NCI-H1694 treated with DMSO at 0.1 percent for 48 hours (cell line): ENCODE results near the gene DCAF6.

Experiments
- DNase-seq: peaks from one replicate; lab custom pipeline; 2025; lab: John Stamatoyannopoulos, UW

DCAF6 gene

DNA sequence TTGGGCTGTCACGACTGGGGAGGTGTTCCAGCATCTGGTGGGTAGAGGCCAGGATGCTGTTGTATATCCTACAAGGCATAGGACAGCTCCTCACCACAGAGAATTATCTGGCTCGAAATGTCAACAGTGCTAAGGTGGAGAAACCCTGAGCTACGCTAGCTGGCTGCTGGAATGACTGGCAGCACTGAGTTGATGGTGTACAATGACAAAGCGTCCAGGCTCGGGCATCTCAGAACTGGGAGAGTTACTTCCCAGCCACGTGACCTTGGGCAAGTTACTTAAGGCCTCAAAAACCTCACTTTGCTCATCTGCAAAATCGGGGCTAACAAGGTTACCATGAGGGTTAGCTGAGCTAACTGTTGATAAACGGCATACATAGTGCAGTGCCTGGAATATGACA, 164.9 kb downstream of the DCAF6 start:
- no peak for DNase-seq

- DNase-seq = no peak
These were observed 166.0 kb downstream of the DCAF6 start for GRCh38 chr1:168102487-168102886.

GRCh38 chr1:168104535-168104934, 168.1 kb downstream of the DCAF6 start:
- no peak for DNase-seq

GRCh38 chr1:168105846-168106245, 169.4 kb downstream of the DCAF6 start:
- DNase-seq = no peak

- no peak for DNase-seq
These were observed 169.8 kb downstream of the DCAF6 start for GRCh38 chr1:168106274-168106673.

DNA sequence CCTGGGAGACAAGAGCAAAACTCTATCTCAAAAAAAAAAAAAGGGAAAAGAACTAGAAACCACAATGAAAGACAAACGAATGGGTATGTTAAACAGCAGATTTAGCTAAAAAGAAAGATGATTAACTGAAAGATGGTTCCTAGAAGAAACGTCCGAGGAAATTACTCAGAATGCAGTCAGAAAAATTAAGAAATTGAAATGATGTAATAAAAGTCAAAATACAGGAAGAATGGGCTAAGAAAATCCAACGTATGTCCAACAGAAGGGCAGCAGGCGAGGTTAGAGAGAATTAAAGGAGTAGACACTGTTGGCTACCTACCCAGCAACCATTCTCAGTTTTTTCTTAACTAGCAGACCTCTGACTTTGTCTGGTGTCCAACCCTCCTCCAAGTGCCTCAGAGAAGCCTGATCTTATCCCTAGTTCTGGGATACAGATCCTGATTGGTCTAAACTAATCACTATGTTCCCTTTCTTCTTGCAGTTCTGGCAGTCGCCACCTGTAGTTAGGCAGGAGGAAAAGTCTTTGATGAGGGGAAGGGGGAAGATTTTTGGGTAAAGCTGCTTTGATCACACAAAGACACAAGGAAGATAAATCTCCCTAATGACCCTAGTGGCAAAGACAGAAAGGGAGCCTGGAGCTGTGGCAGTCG, 174.5 kb downstream of the DCAF6 start:
- DNase-seq = no peak

GRCh38 chr1:168112673-168113305, 176.3 kb downstream of the DCAF6 start:
- DNase-seq = peak; percentile 28

GRCh38 chr1:168114845-168115244, 178.4 kb downstream of the DCAF6 start:
- DNase-seq = peak; percentile 45

- DNase-seq = no peak
These were observed 179.9 kb downstream of the DCAF6 start for GRCh38 chr1:168116327-168116799.

DNA sequence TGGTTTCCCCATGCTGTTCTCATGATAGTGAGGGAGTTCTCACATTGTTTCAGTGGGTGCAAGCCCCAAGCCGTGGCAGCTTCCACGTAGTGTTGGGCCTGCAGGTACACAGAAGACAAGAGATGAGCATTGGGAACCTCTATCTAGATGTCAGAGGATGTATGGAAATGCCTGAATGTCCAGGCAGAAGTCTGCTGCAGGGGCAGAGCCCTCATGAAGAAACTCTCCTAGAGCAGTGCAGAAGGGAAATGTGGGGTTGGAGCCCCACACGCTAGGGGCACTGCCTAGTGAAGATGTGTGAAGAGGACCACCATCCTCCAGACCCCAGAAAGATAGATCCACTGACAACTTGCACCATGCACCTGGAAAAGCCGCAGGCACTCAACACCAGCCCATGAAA, 183.3 kb downstream of the DCAF6 start:
- no peak for DNase-seq

DNA sequence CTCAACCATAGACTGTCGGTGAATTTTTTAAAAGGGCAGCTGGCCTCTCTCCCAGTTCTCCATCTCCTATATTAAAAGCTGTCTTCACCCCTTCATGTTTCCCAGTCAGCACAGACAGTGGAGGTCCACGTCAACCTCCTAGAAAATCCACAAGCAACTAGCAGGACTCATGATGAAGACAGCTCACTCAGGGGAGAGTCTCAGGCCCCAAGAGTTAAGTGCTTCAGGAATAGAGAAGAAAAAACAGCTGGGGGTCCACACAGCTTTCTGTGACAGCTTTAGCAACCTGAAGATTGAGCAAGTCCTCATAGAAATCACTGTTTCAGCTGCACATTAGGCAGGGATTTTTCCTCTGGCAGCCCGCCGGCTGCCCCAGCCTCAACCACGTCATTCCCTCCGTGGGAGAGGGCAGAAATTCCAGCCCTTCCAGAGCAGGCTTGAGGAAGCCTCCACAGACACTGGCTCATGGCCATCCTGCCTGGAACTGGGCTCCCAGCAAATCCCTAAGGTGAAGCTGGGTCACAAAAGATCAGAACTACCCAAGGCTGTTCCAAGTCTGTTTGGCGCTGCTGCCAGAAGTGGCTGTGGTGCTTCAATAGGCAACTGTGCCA, 185.0 kb downstream of the DCAF6 start:
- no peak for DNase-seq

- no peak for DNase-seq
These were observed 188.6 kb downstream of the DCAF6 start for GRCh38 chr1:168125051-168125450.
